ENCODE data around the gene CFAP68. TPM values are rescaled to one million over a fixed set of nuclear protein-coding genes. Genes with fewer than 3 reads are reported as not detected.
A peak's percentile ranks its signal among the peaks of the same experiment; 100 is the strongest.

CFAP68 gene
- total RNA-seq, 4 donors from 2014 or later = 26.2 to 45.2 (median 29.1) TPM

DNA sequence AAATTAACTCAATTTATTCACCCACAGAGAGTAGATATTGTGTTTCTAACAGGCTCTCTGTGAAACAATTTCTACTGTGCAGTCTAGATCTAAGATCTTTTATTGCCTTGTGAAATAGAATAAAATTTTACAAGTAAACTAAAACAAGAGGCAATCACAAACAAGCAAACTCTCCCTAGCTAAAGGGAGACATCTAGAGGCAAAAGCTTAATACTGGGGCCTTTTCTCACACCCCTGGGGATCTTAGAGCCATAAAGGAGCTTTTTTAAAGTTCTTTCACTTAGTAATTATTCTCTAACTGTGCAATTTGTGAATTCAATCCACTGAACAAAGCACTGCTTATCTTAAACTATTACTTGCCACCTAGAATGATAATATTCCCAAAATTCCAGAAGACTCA lies 27.7 kb upstream of the CFAP68 start:
- intact Hi-C loops (cut with DNase I; ENCODE audit: low total_unique reads) = no loop called here
- no peak overlapping the region for H3K4me3 ChIP-seq (ENCODE audit: low read depth, poor library complexity, severe bottlenecking)
- no peak for DNase-seq (ENCODE audit: low spot score in 2 of 2)
- no peak for TF ChIP-seq POLR2A (IDR thresholded peaks at IDR 0.05)
- TF ChIP-seq, protein P1, sequence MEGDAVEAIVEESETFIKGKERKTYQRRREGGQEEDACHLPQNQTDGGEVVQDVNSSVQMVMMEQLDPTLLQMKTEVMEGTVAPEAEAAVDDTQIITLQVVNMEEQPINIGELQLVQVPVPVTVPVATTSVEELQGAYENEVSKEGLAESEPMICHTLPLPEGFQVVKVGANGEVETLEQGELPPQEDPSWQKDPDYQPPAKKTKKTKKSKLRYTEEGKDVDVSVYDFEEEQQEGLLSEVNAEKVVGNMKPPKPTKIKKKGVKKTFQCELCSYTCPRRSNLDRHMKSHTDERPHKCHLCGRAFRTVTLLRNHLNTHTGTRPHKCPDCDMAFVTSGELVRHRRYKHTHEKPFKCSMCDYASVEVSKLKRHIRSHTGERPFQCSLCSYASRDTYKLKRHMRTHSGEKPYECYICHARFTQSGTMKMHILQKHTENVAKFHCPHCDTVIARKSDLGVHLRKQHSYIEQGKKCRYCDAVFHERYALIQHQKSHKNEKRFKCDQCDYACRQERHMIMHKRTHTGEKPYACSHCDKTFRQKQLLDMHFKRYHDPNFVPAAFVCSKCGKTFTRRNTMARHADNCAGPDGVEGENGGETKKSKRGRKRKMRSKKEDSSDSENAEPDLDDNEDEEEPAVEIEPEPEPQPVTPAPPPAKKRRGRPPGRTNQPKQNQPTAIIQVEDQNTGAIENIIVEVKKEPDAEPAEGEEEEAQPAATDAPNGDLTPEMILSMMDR (IDR thresholded peaks at IDR 0.05) = no peak

DNA sequence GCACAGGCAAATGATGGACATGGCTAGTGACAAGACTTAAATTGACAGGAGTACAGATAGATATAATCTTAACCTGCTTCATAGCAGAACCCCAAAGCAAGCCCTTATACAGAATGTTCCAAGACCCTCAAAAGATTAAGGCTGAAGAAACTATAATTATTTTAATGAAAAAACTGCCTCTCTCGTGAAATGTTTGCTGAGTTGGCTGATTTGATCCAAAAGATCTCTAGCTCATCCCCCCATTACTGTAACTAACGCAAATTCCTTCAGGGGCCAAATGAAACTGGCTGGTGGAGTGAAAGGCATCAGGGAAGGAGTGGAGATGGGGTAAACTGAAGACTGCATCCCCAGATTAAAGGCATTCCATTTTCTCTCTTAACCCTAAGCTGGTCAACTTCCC lies 27.2 kb upstream of the CFAP68 start:
- TF ChIP-seq, protein P1 (IDR thresholded peaks at IDR 0.05) = no peak
- no peak for TF ChIP-seq POLR2A (IDR thresholded peaks at IDR 0.05)
- DNase-seq (ENCODE audit: low spot score in 2 of 2) = no peak
- WGBS, 2 donors = 74 to 86% methylated on average over 2 of the region's 2 CpGs
- intact Hi-C loops (cut with DNase I; ENCODE audit: low total_unique reads) = no loop called here
- H3K4me3 ChIP-seq (ENCODE audit: low read depth, poor library complexity, severe bottlenecking) = no peak overlapping the region

DNA sequence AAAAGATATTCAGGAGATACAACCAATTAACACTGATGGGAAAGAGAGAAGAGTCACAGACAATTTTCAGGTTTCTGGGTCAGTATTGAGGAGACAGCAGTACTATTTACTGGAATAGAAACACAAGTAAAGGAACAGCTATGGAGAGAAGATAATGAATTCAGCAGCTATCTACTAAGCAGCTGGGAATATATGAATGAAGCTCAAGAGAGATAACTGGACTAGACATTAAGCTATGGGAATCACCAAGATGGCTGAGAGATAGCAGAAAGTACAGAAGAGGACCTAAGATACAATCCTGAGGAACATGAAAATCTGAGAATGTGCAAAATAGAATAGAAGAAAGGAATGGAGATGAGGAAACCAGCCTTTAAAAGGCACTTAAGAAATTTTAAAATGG lies 23.8 kb upstream of the CFAP68 start:
- intact Hi-C loops (cut with DNase I; ENCODE audit: low total_unique reads) = no loop called here
- TF ChIP-seq, protein P1 (IDR thresholded peaks at IDR 0.05) = no peak
- no peak for TF ChIP-seq POLR2A (IDR thresholded peaks at IDR 0.05)
- no peak overlapping the region for H3K4me3 ChIP-seq (ENCODE audit: low read depth, poor library complexity, severe bottlenecking)
- no peak for DNase-seq (ENCODE audit: low spot score in 2 of 2)

DNA sequence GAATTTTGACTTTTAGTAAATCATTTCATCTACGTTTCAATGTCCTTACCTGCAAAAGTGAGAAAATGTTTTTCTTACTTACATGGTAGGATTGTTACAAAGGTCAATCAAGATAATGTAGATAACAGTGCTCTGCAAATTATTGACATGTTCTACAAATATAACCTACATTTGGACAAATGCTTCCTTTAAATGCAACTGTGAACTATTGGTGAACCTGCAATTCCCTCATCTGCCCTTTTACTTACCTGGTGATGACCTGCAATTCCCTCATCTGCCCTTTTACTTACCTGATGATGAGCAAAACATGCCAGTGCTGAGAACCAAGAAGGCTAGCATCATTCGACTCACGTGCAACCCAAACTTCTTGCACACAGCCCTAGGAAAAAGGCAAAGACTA lies 19.1 kb upstream of the CFAP68 start:
- intact Hi-C loops (cut with DNase I; ENCODE audit: low total_unique reads) = no loop called here
- 93 to 96% methylated on average over 3 of the region's 3 CpGs for WGBS, 2 donors
- TF ChIP-seq, protein P1 (IDR thresholded peaks at IDR 0.05) = no peak
- no peak overlapping the region for H3K4me3 ChIP-seq (ENCODE audit: low read depth, poor library complexity, severe bottlenecking)
- no peak for DNase-seq (ENCODE audit: low spot score in 2 of 2)

DNA sequence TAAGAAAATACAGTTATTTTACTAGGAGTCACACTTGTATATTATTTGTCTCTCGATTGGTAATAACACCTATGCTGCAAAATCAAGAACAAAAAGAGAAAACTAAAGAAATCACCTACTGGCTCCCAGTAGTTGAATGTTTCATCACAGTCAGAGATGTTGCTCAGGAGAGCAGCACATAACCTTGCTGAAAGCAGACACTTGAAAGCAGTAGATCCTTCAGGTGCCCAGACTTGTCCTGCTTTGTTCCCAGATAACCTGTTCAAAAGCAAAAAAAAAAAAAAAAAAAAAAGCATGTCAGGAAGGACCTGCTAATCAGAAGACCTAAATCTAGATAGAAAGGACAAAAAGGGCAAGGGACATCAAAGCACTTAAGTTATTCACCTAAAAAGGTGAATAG lies 9.2 kb upstream of the CFAP68 start:
- no peak for TF ChIP-seq POLR2A (IDR thresholded peaks at IDR 0.05)
- no peak for DNase-seq (ENCODE audit: low spot score in 2 of 2)
- intact Hi-C loops (cut with DNase I; ENCODE audit: low total_unique reads) = no loop called here
- 87 to 91% methylated on average over 1 of the region's 1 CpG for WGBS, 2 donors
- H3K4me3 ChIP-seq (ENCODE audit: low read depth, poor library complexity, severe bottlenecking) = no peak overlapping the region

DNA sequence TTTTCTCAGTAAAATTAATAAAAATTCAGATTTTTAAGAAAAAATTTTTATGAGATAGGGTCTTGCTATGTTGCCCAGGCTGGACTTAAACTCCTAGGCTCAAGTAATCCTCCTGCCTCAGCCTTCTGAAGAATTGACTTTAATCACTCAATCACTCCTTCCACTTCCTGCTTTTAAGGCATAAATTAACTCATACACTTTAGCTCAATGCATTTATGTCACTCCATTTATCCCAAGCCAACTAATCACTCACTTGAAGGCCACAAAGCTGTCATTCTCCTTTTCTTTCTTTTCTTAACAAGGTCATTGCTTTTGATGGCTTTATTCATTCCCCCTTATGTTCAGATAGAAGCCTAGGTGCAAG lies 8.8 kb upstream of the CFAP68 start:
- DNase-seq (ENCODE audit: low spot score in 2 of 2) = no peak
- peak overlapping the region; percentile 96 for H3K4me3 ChIP-seq (ENCODE audit: low read depth, poor library complexity, severe bottlenecking)
- TF ChIP-seq POLR2A (IDR thresholded peaks at IDR 0.05) = no peak
- TF ChIP-seq, protein P1 (IDR thresholded peaks at IDR 0.05) = no peak
- intact Hi-C loops (cut with DNase I; ENCODE audit: low total_unique reads) = no loop called here
